SU-DHL-6 (cell line): Measurements from ENCODE around the gene RYR2.

Experiments used
- H2AFZ ChIP-seq: fragments of 200-600 bp; sonication (generic); 2 replicates; pipeline ENCODE4 v1.6.1; 2014; ENCODE audit warnings: low read depth, mild to moderate bottlenecking, moderate library complexity, mixed read lengths, antibody characterized with exemption, low read length; ENCODE audit not compliant: severe bottlenecking
- H3F3A ChIP-seq: fragments of 200-600 bp; shearing (Covaris generic); 2 replicates; pipeline ENCODE4 v1.6.0; 2016; ENCODE audit warnings: antibody characterized with exemption, mild to moderate bottlenecking; ENCODE audit not compliant: insufficient read depth
- H3K27ac ChIP-seq: fragments of 200-600 bp; sonication (generic); 2 replicates; pipeline ENCODE4 v1.5.1; 2016; ENCODE audit warnings: low read depth, mild to moderate bottlenecking, low read length, moderate library complexity, mixed read lengths
- H3K27me3 ChIP-seq: fragments of 200-600 bp; sonication (generic), shearing (Covaris generic); 2 replicates; pipeline ENCODE4 v1.6.0; 2014; ENCODE audit warnings: mild to moderate bottlenecking, low read length
- H3K36me3 ChIP-seq: fragments of 200-600 bp; sonication (generic); 2 replicates; pipeline ENCODE4 v1.6.1; 2014; ENCODE audit warnings: mild to moderate bottlenecking, low read length, mixed read lengths
- H3K4me2 ChIP-seq: fragments of 300-600, 200-600 bp; shearing (Covaris generic), sonication (generic); 2 replicates; pipeline ENCODE4 v1.6.0; 2014; ENCODE audit warnings: low read length, low read depth, mild to moderate bottlenecking; ENCODE audit not compliant: poor library complexity, severe bottlenecking
- H3K4me3 ChIP-seq: fragments of 200-600 bp; sonication (generic); 2 replicates; pipeline ENCODE4 v1.5.1; 2014; ENCODE audit warnings: antibody characterized with exemption, low read length, mild to moderate bottlenecking, mixed read lengths; ENCODE audit not compliant: insufficient read depth, poor library complexity, severe bottlenecking
- H3K79me2 ChIP-seq: fragments of 200-600 bp; sonication (generic); 2 replicates; pipeline ENCODE4 v1.6.1; 2014; ENCODE audit warnings: mild to moderate bottlenecking, low read length, moderate library complexity; ENCODE audit not compliant: insufficient read depth
- H3K9ac ChIP-seq: fragments of 200-600 bp; sonication (generic); 2 replicates; pipeline ENCODE4 v1.7.0; 2014; ENCODE audit warnings: mild to moderate bottlenecking, low read length
- H3K9me2 ChIP-seq: fragments of 200-600 bp; sonication (generic); replicated peaks from 2 replicates; pipeline ENCODE4 v1.6.1; 2014; ENCODE audit warnings: low read length; ENCODE audit not compliant: insufficient read depth
- H3K9me3 ChIP-seq: fragments of 200-600 bp; sonication (generic); 2 replicates; pipeline ENCODE4 v1.6.1; 2014; ENCODE audit warnings: low read length, mixed read lengths; ENCODE audit not compliant: insufficient read depth
- H4K20me1 ChIP-seq: fragments of 200-600 bp; sonication (generic); 2 replicates; pipeline ENCODE4 v1.6.1; 2014; ENCODE audit warnings: low read depth, mild to moderate bottlenecking, antibody characterized with exemption, low read length, moderate library complexity, mixed read lengths
- EZH2phosphoT487 ChIP-seq: fragments of 200-600 bp; sonication (generic), shearing (Covaris generic); conservative IDR thresholded peaks from 2 replicates; pipeline ENCODE4 v1.6.1; 2018; ENCODE audit warnings: mild to moderate bottlenecking, antibody characterized with exemption, low read length, moderate library complexity, mixed read lengths
- TF ChIP-seq, protein P1 (sequence below): fragments of 200-600 bp; sonication (generic); IDR thresholded peaks from one replicate; pipeline ENCODE4 v1.5.1; 2017; ENCODE audit warnings: antibody characterized with exemption, mild to moderate bottlenecking, low read length, moderate library complexity; ENCODE audit not compliant: insufficient read depth, poor library complexity, severe bottlenecking

RYR2 gene

GRCh38 chr1:237187842-237188241, 145.9 kb downstream of the RYR2 start:
- TF ChIP-seq EZH2phosphoT487, result no peak
- TF ChIP-seq, protein P1, sequence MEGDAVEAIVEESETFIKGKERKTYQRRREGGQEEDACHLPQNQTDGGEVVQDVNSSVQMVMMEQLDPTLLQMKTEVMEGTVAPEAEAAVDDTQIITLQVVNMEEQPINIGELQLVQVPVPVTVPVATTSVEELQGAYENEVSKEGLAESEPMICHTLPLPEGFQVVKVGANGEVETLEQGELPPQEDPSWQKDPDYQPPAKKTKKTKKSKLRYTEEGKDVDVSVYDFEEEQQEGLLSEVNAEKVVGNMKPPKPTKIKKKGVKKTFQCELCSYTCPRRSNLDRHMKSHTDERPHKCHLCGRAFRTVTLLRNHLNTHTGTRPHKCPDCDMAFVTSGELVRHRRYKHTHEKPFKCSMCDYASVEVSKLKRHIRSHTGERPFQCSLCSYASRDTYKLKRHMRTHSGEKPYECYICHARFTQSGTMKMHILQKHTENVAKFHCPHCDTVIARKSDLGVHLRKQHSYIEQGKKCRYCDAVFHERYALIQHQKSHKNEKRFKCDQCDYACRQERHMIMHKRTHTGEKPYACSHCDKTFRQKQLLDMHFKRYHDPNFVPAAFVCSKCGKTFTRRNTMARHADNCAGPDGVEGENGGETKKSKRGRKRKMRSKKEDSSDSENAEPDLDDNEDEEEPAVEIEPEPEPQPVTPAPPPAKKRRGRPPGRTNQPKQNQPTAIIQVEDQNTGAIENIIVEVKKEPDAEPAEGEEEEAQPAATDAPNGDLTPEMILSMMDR, result no peak
- H3K9me2 ChIP-seq, result no peaks in the 10 kb centered on the region
- H3K9ac ChIP-seq, result no peak overlapping the region
- no peaks in the 10 kb centered on the region for H3K79me2 ChIP-seq
- no peak overlapping the region for H2AFZ ChIP-seq
- H3K9me3 ChIP-seq, result no peaks in the 10 kb centered on the region
- no peaks in the 10 kb centered on the region for H4K20me1 ChIP-seq
- no peaks in the 10 kb centered on the region for H3K27me3 ChIP-seq
- H3K4me2 ChIP-seq, result no peak overlapping the region
- no peaks in the 10 kb centered on the region for H3F3A ChIP-seq
- no peak overlapping the region for H3K27ac ChIP-seq
- H3K36me3 ChIP-seq, result no peaks in the 10 kb centered on the region
- no peak overlapping the region for H3K4me3 ChIP-seq

- no peak overlapping the region for H3K9ac ChIP-seq
- no peak overlapping the region for H3K27ac ChIP-seq
- H3K9me3 ChIP-seq, result no peaks in the 10 kb centered on the region
- no peaks in the 10 kb centered on the region for H3K27me3 ChIP-seq
- no peaks in the 10 kb centered on the region for H3F3A ChIP-seq
- H3K79me2 ChIP-seq, result no peaks in the 10 kb centered on the region
- H3K36me3 ChIP-seq, result no peaks in the 10 kb centered on the region
- no peaks in the 10 kb centered on the region for H3K9me2 ChIP-seq
- no peak overlapping the region for H3K4me3 ChIP-seq
- TF ChIP-seq EZH2phosphoT487, result no peak
- TF ChIP-seq, protein P1, result no peak
- no peak overlapping the region for H3K4me2 ChIP-seq
- H2AFZ ChIP-seq, result no peak overlapping the region
- H4K20me1 ChIP-seq, result no peaks in the 10 kb centered on the region
These were observed 149.4 kb downstream of the RYR2 start for GRCh38 chr1:237191403-237191802.

DNA sequence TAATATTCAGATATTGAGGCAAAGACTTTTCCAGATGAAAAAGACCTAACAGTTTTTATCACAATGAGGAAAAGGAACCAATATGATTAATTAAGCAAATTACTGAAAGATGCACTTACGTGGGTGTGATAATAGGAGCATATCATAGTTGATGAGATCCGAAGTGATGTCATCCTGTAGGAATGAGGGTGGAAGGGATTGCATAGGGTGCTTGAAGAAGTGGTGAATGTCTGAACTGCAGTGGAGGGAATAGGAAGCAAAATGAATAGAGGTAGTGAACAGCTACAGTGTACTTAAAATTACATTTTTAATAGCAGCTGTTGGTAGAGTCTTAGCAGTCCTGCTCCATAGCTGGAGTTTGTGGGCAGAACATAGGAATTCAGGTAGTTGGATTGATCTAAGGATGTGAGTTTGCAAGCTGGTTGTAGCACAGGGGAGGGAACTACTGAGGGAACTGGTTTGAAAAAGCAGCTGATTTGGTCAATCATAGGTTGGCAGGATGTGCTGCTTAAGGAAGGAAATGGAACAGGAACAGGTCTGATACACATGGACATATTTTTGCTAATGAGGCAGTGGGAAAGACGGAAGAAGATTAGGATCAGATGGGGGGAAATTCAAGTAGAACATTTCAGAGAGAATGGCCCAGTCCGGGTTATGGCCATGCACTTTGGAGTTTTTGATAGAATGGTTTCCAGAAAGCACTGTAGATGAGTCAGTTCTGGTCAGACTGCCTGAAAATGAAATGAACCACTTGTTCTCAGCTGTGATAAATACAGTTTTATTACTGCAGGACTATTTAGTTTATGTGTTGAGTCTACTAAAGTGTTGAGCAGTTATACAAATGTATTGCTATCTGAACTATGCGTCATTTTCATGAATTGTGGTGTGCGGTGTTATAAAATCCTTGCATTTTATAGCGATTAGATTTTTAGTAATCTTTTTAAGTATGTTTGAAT, 155.8 kb downstream of the RYR2 start:
- Histone ChIP-seq H3F3A (no peaks in the 10 kb centered on the region), H3K79me2 (no peaks in the 10 kb centered on the region), H3K9ac (no peak overlapping the region), H2AFZ (no peak overlapping the region), H3K9me3 (no peaks in the 10 kb centered on the region), H3K4me2 (no peak overlapping the region), H3K9me2 (no peaks in the 10 kb centered on the region), H3K36me3 (no peaks in the 10 kb centered on the region), H3K27me3 (no peaks in the 10 kb centered on the region), H3K27ac (no peak overlapping the region), H3K4me3 (no peak overlapping the region), H4K20me1 (no peaks in the 10 kb centered on the region)
- no peak for TF ChIP-seq EZH2phosphoT487
- TF ChIP-seq, protein P1, result no peak
